GM18526 (cell line): ENCODE results near the gene FAM167B.

ENCODE experiments used
- POLR2A ChIP-seq: IDR thresholded peaks from 3 replicates; pipeline ENCODE4 v1.6.1; 2011; ENCODE audit not compliant: insufficient read length; ENCODE audit errors: extremely low read depth

Gene FAM167B

DNA sequence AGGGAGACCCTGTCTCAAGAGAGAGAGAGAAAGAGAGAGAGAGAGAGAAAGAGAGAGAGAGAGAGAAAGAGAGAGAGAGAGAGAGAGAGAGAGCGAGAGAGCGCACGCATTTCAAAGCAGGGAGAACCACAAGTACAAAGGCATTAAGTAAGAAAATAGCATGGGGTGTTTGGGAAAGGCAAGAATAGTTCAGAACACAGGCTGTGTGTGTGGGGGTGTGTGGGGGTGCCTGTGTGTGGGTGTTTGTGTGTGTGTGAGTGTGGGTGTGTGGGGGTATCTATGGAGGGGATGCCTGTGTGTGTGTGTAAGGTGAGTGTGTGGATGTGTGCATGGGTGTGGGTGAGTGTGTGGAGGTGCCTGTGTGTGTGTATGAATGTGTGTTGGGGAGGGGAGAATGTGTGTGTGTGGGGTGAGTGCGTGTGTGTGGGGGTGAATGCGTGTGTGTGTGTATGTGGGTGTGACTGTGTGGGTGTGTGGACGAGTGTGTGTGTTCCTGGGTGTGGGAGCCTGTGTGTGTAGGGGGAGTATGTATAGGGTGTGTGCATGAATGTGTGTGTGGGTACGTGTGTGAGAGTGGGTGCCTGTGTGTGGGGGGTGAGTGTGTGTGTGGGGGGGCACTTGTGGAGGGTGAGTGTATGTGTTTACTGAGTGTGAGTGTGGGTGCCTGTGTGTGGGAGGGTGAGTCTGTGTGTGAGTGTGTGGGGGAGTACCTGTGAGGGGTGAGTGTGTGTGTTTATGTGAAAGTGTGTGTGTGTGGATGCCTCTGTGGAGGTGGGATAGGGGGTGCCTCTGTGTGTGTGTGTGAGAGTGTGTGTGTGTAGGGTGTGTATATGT, 25.8 kb downstream of the FAM167B start:
- TF ChIP-seq POLR2A = no peak

DNA sequence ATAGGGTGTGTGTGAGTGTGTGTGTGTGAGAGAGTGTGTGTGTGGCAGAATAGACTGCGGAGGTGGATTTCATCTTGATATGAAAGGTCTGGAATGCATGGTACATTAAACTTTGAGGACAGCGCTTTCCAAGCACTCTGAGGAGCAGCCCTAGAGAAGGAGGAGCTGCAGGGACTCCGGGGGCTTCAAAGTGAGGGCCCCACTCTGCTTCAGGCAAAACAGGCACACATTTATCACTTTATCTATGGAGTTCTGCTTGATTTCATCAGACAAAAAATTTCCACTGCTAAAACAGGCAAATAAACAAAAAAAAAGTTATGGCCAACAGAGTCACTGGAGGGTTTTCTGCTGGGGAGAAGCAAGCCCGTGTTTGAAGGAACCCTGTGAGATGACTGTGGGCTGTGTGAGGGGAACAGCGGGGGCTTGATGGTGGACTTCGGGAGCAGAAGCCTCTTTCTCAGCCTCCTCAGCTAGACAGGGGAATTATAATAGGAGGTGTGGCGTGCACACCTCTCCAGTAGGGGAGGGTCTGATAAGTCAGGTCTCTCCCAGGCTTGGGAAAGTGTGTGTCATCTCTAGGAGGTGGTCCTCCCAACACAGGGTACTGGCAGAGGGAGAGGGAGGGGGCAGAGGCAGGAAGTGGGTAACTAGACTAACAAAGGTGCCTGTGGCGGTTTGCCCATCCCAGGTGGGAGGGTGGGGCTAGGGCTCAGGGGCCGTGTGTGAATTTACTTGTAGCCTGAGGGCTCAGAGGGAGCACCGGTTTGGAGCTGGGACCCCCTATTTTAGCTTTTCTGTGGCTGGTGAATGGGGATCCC, 26.6 kb downstream of the FAM167B start:
- no peak for TF ChIP-seq POLR2A

DNA sequence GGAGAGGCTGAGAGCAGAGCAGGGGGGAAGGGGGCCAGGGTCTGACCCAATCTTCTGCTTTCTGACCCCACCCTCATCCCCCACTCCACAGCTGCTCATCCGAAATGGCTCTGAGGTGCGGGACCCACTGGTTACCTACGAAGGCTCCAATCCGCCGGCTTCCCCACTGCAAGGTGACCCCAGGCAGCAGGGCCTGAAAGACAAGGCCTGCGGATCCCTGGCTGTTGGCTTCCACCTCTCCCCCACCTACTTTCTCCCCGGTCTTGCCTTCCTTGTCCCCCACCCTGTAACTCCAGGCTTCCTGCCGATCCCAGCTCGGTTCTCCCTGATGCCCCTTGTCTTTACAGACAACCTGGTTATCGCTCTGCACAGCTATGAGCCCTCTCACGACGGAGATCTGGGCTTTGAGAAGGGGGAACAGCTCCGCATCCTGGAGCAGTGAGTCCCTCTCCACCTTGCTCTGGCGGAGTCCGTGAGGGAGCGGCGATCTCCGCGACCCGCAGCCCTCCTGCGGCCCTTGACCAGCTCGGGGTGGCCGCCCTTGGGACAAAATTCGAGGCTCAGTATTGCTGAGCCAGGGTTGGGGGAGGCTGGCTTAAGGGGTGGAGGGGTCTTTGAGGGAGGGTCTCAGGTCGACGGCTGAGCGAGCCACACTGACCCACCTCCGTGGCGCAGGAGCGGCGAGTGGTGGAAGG, 27.8 kb downstream of the FAM167B start:
- no peak for TF ChIP-seq POLR2A

DNA sequence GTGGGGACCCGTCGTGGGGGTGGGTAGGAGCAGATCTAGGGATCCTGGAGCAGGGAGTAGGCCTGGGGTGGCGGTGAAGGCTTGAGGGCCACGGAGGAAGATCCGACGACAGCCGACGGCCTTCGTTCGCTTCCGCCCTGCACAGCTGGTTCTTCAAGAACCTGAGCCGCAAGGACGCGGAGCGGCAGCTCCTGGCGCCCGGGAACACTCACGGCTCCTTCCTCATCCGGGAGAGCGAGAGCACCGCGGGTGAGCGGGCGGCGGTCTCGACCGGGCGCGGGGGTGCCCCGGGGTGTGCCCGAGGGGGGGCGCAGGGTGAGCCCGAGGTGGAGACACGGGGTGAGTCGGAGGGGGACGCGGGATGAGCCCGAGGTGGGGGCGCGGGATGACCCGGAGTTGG, 28.4 kb downstream of the FAM167B start:
- no peak for TF ChIP-seq POLR2A

DNA sequence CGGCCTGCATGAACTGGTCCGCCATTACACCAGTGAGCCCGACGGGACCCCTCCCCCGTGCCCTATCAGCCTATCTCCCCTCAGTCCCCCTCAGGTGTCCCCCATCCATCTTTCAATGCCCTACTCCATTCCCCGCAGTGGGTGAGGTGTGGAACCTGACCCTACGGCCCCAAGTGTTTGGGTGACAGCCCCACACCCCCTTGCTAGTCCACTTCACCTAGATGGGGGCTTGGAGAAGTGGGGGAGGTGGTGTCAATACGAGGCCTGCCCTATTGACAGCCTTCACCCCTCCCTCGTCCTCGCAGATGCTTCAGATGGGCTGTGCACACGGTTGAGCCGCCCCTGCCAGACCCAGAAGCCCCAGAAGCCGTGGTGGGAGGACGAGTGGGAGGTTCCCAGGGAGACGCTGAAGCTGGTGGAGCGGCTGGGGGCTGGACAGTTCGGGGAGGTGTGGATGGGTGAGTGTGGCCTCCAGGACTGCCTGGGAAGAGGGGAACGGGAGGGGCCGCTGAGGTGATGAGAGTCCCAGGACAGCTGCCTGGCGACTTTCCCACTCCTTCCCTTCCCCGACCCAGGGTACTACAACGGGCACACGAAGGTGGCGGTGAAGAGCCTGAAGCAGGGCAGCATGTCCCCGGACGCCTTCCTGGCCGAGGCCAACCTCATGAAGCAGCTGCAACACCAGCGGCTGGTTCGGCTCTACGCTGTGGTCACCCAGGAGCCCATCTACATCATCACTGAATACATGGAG, 29.2 kb downstream of the FAM167B start:
- no peak for TF ChIP-seq POLR2A

DNA sequence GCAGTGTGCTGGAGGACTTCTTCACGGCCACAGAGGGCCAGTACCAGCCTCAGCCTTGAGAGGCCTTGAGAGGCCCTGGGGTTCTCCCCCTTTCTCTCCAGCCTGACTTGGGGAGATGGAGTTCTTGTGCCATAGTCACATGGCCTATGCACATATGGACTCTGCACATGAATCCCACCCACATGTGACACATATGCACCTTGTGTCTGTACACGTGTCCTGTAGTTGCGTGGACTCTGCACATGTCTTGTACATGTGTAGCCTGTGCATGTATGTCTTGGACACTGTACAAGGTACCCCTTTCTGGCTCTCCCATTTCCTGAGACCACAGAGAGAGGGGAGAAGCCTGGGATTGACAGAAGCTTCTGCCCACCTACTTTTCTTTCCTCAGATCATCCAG, 38.6 kb downstream of the FAM167B start:
- TF ChIP-seq POLR2A = no peak

DNA sequence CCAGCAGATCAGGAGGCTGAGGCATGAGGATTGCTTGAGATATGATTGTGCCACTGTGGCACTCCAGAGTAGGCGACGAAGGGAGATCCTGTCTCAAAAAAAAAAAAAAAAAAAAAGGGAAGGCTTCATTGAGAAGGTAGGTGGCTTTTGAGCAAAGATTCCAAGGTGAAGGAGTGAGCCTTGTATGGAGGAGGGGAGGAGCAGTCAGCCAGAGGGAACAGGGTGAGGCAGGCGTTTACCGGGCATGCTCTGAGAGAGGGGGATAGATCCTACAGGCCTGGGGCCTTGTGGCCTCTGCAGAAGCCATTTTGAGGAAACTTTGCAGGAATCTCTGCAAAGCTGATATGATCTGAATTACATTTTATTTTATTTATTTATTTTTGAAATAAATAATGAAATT, 39.7 kb downstream of the FAM167B start:
- TF ChIP-seq POLR2A = no peak

DNA sequence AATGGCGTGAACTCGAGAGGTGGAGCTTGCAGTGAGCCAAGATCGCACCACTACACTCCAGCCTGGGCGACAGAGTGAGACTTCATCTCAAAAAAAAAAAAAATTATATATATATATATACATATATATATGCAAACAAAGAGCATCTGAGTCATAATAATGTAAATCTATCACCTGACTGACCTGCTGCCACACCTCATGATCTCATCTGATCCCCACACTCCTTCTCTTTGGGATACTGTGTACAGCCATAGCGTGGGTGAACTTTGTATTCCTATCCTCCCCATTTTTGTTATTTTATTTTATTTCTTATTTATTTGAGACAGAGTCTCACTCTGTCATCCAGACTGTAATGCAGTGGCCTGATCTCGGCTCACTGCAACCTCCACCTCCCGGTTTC, 42.2 kb downstream of the FAM167B start:
- no peak for TF ChIP-seq POLR2A

DNA sequence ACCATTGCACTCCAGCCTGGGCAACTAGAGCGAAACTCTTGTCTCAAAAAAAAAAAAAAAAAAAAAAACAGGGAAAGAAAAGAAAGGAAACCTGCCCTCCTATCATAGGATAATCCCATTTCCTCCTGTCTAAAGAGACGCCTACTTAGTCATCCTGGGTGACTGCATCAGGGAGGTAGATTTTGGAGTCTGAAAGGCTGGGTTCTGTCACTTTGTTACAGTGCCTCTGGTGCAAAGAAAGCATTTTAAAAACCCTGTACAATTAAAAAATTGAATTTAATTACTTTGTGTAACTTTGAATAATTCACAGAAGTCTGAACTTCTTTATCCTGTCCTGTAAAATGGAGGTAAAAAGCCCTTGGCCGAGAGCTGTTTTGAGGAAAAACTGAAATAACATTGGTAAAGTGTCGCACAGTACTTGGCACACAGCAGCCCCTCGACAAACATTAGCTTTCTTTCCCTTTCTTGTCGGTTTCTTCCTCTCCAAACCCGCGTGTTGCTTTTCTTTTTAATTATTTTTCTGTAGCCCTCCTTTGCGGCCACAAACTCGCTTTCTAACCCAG, 44.2 kb downstream of the FAM167B start:
- no peak for TF ChIP-seq POLR2A

DNA sequence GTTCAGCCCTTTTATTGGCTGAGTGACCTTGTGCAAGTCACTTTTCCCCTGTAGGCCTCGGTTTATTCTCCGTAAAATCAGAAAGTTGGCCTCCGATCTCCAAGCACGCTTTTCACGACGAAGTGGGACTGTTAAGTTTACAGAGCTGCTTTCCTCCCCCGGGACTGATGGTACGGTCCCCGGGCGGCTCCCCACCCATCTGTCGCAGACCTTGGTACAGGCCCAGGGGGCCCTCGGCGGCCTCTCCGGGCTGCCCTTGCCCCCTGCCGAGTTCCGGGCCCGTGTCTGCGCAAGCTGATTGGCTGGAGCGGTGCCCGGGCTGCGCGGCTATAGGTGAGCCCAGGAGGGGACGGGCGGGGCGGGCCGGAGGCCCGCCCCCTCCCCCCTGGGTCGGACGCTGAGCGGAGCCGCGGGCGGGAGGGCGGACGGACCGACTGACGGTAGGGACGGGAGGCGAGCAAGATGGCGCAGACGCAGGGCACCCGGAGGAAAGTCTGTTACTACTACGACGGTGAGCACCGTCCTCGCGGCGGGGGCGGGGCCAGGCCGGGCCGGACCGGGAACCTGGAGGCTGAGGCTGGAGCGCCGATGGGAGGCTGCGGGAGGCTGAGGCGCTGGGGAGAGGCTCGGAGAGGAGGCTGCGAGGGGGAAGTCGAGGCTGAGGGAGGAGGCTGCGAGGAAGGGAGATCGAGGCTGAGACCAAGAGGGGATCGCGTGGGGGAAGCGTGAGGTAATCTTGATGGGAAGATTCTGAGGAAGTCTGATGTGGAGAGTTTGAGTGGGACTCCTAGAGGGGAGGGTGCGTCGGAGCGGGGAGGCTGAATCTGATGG, 44.9 kb downstream of the FAM167B start, which contains the start of gene HDAC1:
TSS of gene HDAC1 (plus strand) at position 376 of the 831 bp plus-strand sequence. CDS start at position 463, 87 bp downstream.
- TF ChIP-seq POLR2A = peak; percentile 81
